Tibial nerve (tissue), 4 donors: ENCODE results near the gene EGFR. TPM values are rescaled to one million over a fixed set of nuclear protein-coding genes. Genes with fewer than 3 reads are reported as not detected.

ENCODE experiments used
- DNase-seq, 2 donors: peaks; one replicate each; pipeline ENCODE4 v3.0.0-alpha.2; 2019; ENCODE audit warnings: low spot score in 2 of 2
- H3K27ac ChIP-seq, 4 donors: fragments of 200-600 bp; sonication (generic) in 3 of 4; one replicate each; pipeline ENCODE4 v1.5.1; 2017 to 2019; ENCODE audit warnings: mild to moderate bottlenecking in 1 of 4
- H3K27me3 ChIP-seq, 2 donors: fragments of 200-600 bp; sonication (generic) in 1 of 2; one replicate each; pipeline versions ENCODE4 v1.5.1 to v1.6.0; 2017 to 2019
- H3K36me3 ChIP-seq, 3 donors: fragments of 200-600 bp; sonication (generic); one replicate each; pipeline ENCODE4 v1.5.1; 2018 to 2019
- H3K4me1 ChIP-seq, 4 donors: fragments of 200-600 bp; sonication (generic) in 3 of 4; one replicate each; pipeline ENCODE4 v1.5.1; 2017 to 2019
- H3K4me3 ChIP-seq, 4 donors: fragments of 200-600 bp; sonication (generic) in 3 of 4; one replicate each; pipeline ENCODE4 v1.5.1; 2017 to 2019; ENCODE audit warnings: mild to moderate bottlenecking in 1 of 4, moderate library complexity in 1 of 4
- H3K9me3 ChIP-seq, 4 donors: fragments of 200-600 bp; sonication (generic) in 3 of 4; one replicate each; pipeline ENCODE4 v1.5.1; 2017 to 2019
- CTCF ChIP-seq, 5 experiments: fragments of 200-600 bp in 3 of 5; fragments of 450-650 bp in 2 of 5; sonication (generic) in 3 of 5; IDR thresholded peaks; one replicate each; pipeline ENCODE4 v1.5.1; 2016 to 2019; ENCODE audit warnings: antibody characterized with exemption in 5 of 5, mild to moderate bottlenecking in 3 of 5, moderate library complexity in 2 of 5
- EP300 ChIP-seq, 2 donors: sonication (generic); formaldehyde crosslinking; IDR thresholded peaks; one replicate each; pipeline ENCODE4 v1.6.1; 2017; ENCODE audit warnings: antibody characterized with exemption in 2 of 2, mild to moderate bottlenecking in 1 of 2
- POLR2A ChIP-seq, 2 donors: fragments of 450-650 bp; IDR thresholded peaks; one replicate each; pipeline ENCODE4 v1.6.1; 2017; ENCODE audit warnings: antibody characterized with exemption in 2 of 2, mild to moderate bottlenecking in 2 of 2, moderate library complexity in 2 of 2
- WGBS, 2 donors: methylation state at CpG; one replicate each; pipeline ENCODE4 v1.1.5; 2018; 5-methylcytosine and 5-hydroxymethylcytosine counted together
- total RNA-seq, 4 donors: library from RNA; depleted of rRNA; stranded (reverse); fragments of >200 nt; gene quantifications; one replicate each; pipeline ENCODE4 v1.1.0, GENCODE V29; 2016

The EGFR gene
- total RNA-seq, 4 donors from 2014 or later = 72.3 to 136 (median 127) TPM

- Histone ChIP-seq H3K4me1 (peaks cover 0 to 94% (median 32%) of the 10 kb centered on the region in 4 donors), H3K36me3 (no peaks in the 10 kb centered on the region)
- peak; percentile 75 to 76 for DNase-seq
Measured at GRCh38 chr7:55075464-55076021, 56.7 kb downstream of the EGFR start.

GRCh38 chr7:55077561-55078410, 59.0 kb downstream of the EGFR start:
- H3K4me1 ChIP-seq = peaks cover 0 to 96% (median 35%) of the 10 kb centered on the region in 4 donors

More at GRCh38 chr7:55075464-55076021, 56.7 kb downstream of the EGFR start:
- Histone ChIP-seq H3K9me3 (no peaks in the 10 kb centered on the region), H3K27ac (peak overlapping the region; percentile 70 to 87 (median 81)), H3K4me3 (no peak overlapping the region), H3K27me3 (no peaks in the 10 kb centered on the region)
- 66 to 68% methylated on average over 5 of the region's 5 CpGs for WGBS, 2 donors
- TF ChIP-seq POLR2A (IDR thresholded peaks at IDR 0.05) (peak in 1 of 2 donors; percentile 17), CTCF (IDR thresholded peaks at IDR 0.05) (no peak), EP300 (IDR thresholded peaks at IDR 0.05) (peak; percentile 73 to 95)

GRCh38 chr7:55078465-55079372, 59.9 kb downstream of the EGFR start:
- Histone ChIP-seq H3K4me1 (peaks cover 0 to 86% (median 30%) of the 10 kb centered on the region in 4 donors), H3K36me3 (no peaks in the 10 kb centered on the region), H3K27me3 (no peaks in the 10 kb centered on the region), H3K9me3 (no peaks in the 10 kb centered on the region), H3K4me3 (no peak overlapping the region), H3K27ac (peak overlapping the region; percentile 48 to 87 (median 73))
- TF ChIP-seq CTCF (IDR thresholded peaks at IDR 0.05) (peak in 2 of 5 experiments; percentile 24 to 36), EP300 (IDR thresholded peaks at IDR 0.05) (no peak), POLR2A (IDR thresholded peaks at IDR 0.05) (no peak)
- DNase-seq = peak; percentile 44 to 49
- WGBS, 2 donors = 70% methylated on average over 34 to 42 of the region's 42 CpGs

More at GRCh38 chr7:55077561-55078410, 59.0 kb downstream of the EGFR start:
- Histone ChIP-seq H3K27me3 (no peaks in the 10 kb centered on the region), H3K27ac (peak overlapping the region in 3 of 4 donors; percentile 68 to 87 (median 78)), H3K9me3 (no peaks in the 10 kb centered on the region), H3K4me3 (no peak overlapping the region), H3K36me3 (no peaks in the 10 kb centered on the region)
- no peak for TF ChIP-seq POLR2A (IDR thresholded peaks at IDR 0.05)
- WGBS, 2 donors = 76 to 81% methylated on average over 28 to 34 of the region's 34 CpGs
- DNase-seq = no peak

GRCh38 chr7:55080000-55080623, 61.3 kb downstream of the EGFR start:
- no peak for TF ChIP-seq CTCF (IDR thresholded peaks at IDR 0.05)
- no peak for TF ChIP-seq POLR2A (IDR thresholded peaks at IDR 0.05)
- no peak for TF ChIP-seq EP300 (IDR thresholded peaks at IDR 0.05)
- Histone ChIP-seq H3K9me3 (no peaks in the 10 kb centered on the region), H3K36me3 (no peaks in the 10 kb centered on the region), H3K4me1 (peaks cover 0 to 76% (median 22%) of the 10 kb centered on the region in 4 donors), H3K27me3 (no peaks in the 10 kb centered on the region), H3K27ac (peak overlapping the region in 2 of 4 donors; percentile 66 to 87), H3K4me3 (no peak overlapping the region)
- DNase-seq = no peak

GRCh38 chr7:55081068-55081467, 62.3 kb downstream of the EGFR start:
- no peak overlapping the region for H3K4me3 ChIP-seq
- no peaks in the 10 kb centered on the region for H3K9me3 ChIP-seq
- H3K36me3 ChIP-seq = no peaks in the 10 kb centered on the region
- DNase-seq = no peak
- no peaks in the 10 kb centered on the region for H3K27me3 ChIP-seq
- H3K27ac ChIP-seq = peak overlapping the region; percentile 17 to 87 (median 54)
- 46 to 54% methylated on average over 7 of the region's 7 CpGs for WGBS, 2 donors
- peaks cover 0 to 76% (median 24%) of the 10 kb centered on the region in 4 donors for H3K4me1 ChIP-seq
- TF ChIP-seq CTCF (IDR thresholded peaks at IDR 0.05) (no peak), POLR2A (IDR thresholded peaks at IDR 0.05) (no peak), EP300 (IDR thresholded peaks at IDR 0.05) (no peak)
